ENCODE measurements around the gene COPG2. TPM values are rescaled to one million over a fixed set of nuclear protein-coding genes. Genes with fewer than 3 reads are reported as not detected.

COPG2 gene
- total RNA-seq, 1 donor from 2014 or later: 167 TPM

GRCh38 chr7:130642383-130642782 lies 26.2 kb downstream of the COPG2 start:
- peaks cover 68% of the 10 kb centered on the region for H3K36me3 Mint-ChIP-seq
- Histone ChIP-seq H3K79me2 (ENCODE audit: low read depth) (no peaks in the 10 kb centered on the region), H3K27ac (no peak overlapping the region), H4K20me1 (ENCODE audit: low read depth) (no peaks in the 10 kb centered on the region), H3K4me3 (no peak overlapping the region), H3K4me2 (no peak overlapping the region), H3K9ac (no peak overlapping the region), H3K4me1 (no peaks in the 10 kb centered on the region), H3K27me3 (no peaks in the 10 kb centered on the region), H3K36me3 (peaks cover 18% of the 10 kb centered on the region), H2AFZ (replicated peaks) (no peak overlapping the region), H3K9me3 (ENCODE audit: low read depth) (peaks cover 4% of the 10 kb centered on the region), H3F3A (ENCODE audit: low read depth) (no peaks in the 10 kb centered on the region)
- H3K4me3 Mint-ChIP-seq: no peak overlapping the region
- no peak for DNase-seq (ENCODE audit: low spot score)
- no peak for TF ChIP-seq EZH2phosphoT487 (IDR thresholded peaks at IDR 0.05)
- no peak for TF ChIP-seq EZH2 (IDR thresholded peaks at IDR 0.05)
- TF ChIP-seq CTCF (IDR thresholded peaks at IDR 0.05): no peak
- no peaks in the 10 kb centered on the region for H3K27me3 Mint-ChIP-seq (ENCODE audit: insufficient read depth, low read depth)
- no peak overlapping the region for H3K27ac Mint-ChIP-seq
- no peaks in the 10 kb centered on the region for H3K4me1 Mint-ChIP-seq
- H3K9me3 Mint-ChIP-seq: peaks cover 16% of the 10 kb centered on the region

GRCh38 chr7:130641497-130641896 lies 27.1 kb downstream of the COPG2 start:
- no peak overlapping the region for H3K27ac Mint-ChIP-seq
- no peaks in the 10 kb centered on the region for H3K27me3 Mint-ChIP-seq (ENCODE audit: insufficient read depth, low read depth)
- no peak for DNase-seq (ENCODE audit: low spot score)
- no peaks in the 10 kb centered on the region for H4K20me1 ChIP-seq (ENCODE audit: low read depth)
- no peak for TF ChIP-seq EZH2phosphoT487 (IDR thresholded peaks at IDR 0.05)
- no peak for TF ChIP-seq CTCF (IDR thresholded peaks at IDR 0.05)
- no peak for TF ChIP-seq EZH2 (IDR thresholded peaks at IDR 0.05)
- H3K4me3 Mint-ChIP-seq: no peak overlapping the region
- H3F3A ChIP-seq (ENCODE audit: low read depth): no peaks in the 10 kb centered on the region
- H3K9ac ChIP-seq: no peak overlapping the region
- no peaks in the 10 kb centered on the region for H3K79me2 ChIP-seq (ENCODE audit: low read depth)
- H3K4me2 ChIP-seq: no peak overlapping the region
- H3K36me3 ChIP-seq: peaks cover 21% of the 10 kb centered on the region
- no peak overlapping the region for H3K27ac ChIP-seq
- H3K4me1 ChIP-seq: no peaks in the 10 kb centered on the region
- H3K9me3 ChIP-seq (ENCODE audit: low read depth): peaks cover 13% of the 10 kb centered on the region
- peaks cover 24% of the 10 kb centered on the region for H3K9me3 Mint-ChIP-seq
- no peak overlapping the region for H3K4me3 ChIP-seq
- H3K27me3 ChIP-seq: no peaks in the 10 kb centered on the region
- peaks cover 70% of the 10 kb centered on the region for H3K36me3 Mint-ChIP-seq
- no peak overlapping the region for H2AFZ ChIP-seq (replicated peaks)
- H3K4me1 Mint-ChIP-seq: no peaks in the 10 kb centered on the region

- Histone ChIP-seq H3K27ac (no peak overlapping the region), H3K4me3 (no peak overlapping the region), H3F3A (ENCODE audit: low read depth) (no peaks in the 10 kb centered on the region), H3K9ac (no peak overlapping the region), H3K4me2 (no peak overlapping the region), H3K9me3 (ENCODE audit: low read depth) (peaks cover 13% of the 10 kb centered on the region), H3K36me3 (peaks cover 17% of the 10 kb centered on the region), H3K4me1 (no peaks in the 10 kb centered on the region), H3K27me3 (no peaks in the 10 kb centered on the region), H4K20me1 (ENCODE audit: low read depth) (no peaks in the 10 kb centered on the region), H2AFZ (replicated peaks) (no peak overlapping the region), H3K79me2 (ENCODE audit: low read depth) (no peaks in the 10 kb centered on the region)
- Mint-ChIP-seq H3K36me3 (peaks cover 68% of the 10 kb centered on the region), H3K9me3 (peaks cover 27% of the 10 kb centered on the region), H3K27ac (no peak overlapping the region), H3K4me3 (no peak overlapping the region), H3K4me1 (no peaks in the 10 kb centered on the region), H3K27me3 (ENCODE audit: insufficient read depth, low read depth) (no peaks in the 10 kb centered on the region)
- DNase-seq (ENCODE audit: low spot score): no peak
- TF ChIP-seq EZH2 (IDR thresholded peaks at IDR 0.05) (no peak), EZH2phosphoT487 (IDR thresholded peaks at IDR 0.05) (no peak), CTCF (IDR thresholded peaks at IDR 0.05) (no peak)
These were observed 27.5 kb downstream of the COPG2 start for GRCh38 chr7:130641040-130641439.
